ENCODE data around the gene CIC. TPM values are rescaled to one million over a fixed set of nuclear protein-coding genes. Genes with fewer than 3 reads are reported as not detected.

CIC gene
- total and polyA plus RNA-seq, 9 of the 15 experiments (the other 6 are each of a cell fraction or from before 2014, with no cell fraction given): 0.07 to 44.7 (median 8.6) TPM

GRCh38 chr19:42325308-42325895 is 56.4 kb downstream of the CIC start, which contains the start of gene MEGF8 (continued):
- TF ChIP-seq REST (IDR thresholded peaks at IDR 0.05; ENCODE audit: borderline replicate concordance) (no peak), REST (CRISPR knock-in tag; IDR thresholded peaks at IDR 0.05; ENCODE audit: low read depth) (no peak), ZBTB12 (CRISPR knock-in tag; IDR thresholded peaks at IDR 0.05) (no peak), MEIS2 (IDR thresholded peaks at IDR 0.05; ENCODE audit: partially characterized antibody) (peak; percentile 88), EZH2 (IDR thresholded peaks at IDR 0.05; ENCODE audit: borderline replicate concordance, low read depth, low read length) (no peak), ZNF12 (CRISPR knock-in tag; IDR thresholded peaks at IDR 0.05) (no peak), MCM2 (IDR thresholded peaks at IDR 0.05; ENCODE audit: low read depth) (no peak), TAF1 (IDR thresholded peaks at IDR 0.05; ENCODE audit: control insufficient read depth, extremely low read depth, insufficient read depth, low read length, severe bottlenecking) (peak; percentile 83), MAFK (IDR thresholded peaks at IDR 0.05; ENCODE audit: low read length) (peak; percentile 16; the same call in 1 of the 2 replicates), SRF (CRISPR knock-in tag; IDR thresholded peaks at IDR 0.05) (peak; percentile 92 to 99), KLF1 (tag; IDR thresholded peaks at IDR 0.05) (peak; percentile 75; the same call in 1 of the 2 replicates), CCNT2 (IDR thresholded peaks at IDR 0.05; ENCODE audit: borderline replicate concordance, extremely low read depth, insufficient read length, low read depth, low read length) (peak; percentile 46), POLR2G (IDR thresholded peaks at IDR 0.05; ENCODE audit: low read depth, low read length) (peak; percentile 88), NCOA6 (IDR thresholded peaks at IDR 0.05) (no peak), RFX7 (CRISPR knock-in tag; IDR thresholded peaks at IDR 0.05) (no peak), ARID1B (IDR thresholded peaks at IDR 0.05) (no peak), MYBL2 (IDR thresholded peaks at IDR 0.05; ENCODE audit: low read depth) (no peak), MYBL2 (CRISPR knock-in tag; IDR thresholded peaks at IDR 0.05; ENCODE audit: borderline replicate concordance) (no peak), USF1 (CRISPR knock-in tag; IDR thresholded peaks at IDR 0.05) (no peak)
